ENCODE data around the gene MLANA.

Gene MLANA

GRCh38 chr9:5909976-5910375, 19.3 kb downstream of the MLANA start:
- Histone ChIP-seq H3K4me3 (ENCODE audit: low read length) (no peak overlapping the region), H3K36me3 (replicated peaks; ENCODE audit: low read depth, low read length) (no peaks in the 10 kb centered on the region), H2AFZ (ENCODE audit: low read depth, low read length) (no peak overlapping the region), H3K9me3 (ENCODE audit: insufficient read depth, low read length) (no peaks in the 10 kb centered on the region), H3K4me1 (ENCODE audit: low read length) (no peaks in the 10 kb centered on the region), H3K27me3 (ENCODE audit: low read depth, low read length) (no peaks in the 10 kb centered on the region), H3K79me2 (ENCODE audit: low read length) (no peaks in the 10 kb centered on the region), H3K4me2 (ENCODE audit: low read length) (no peak overlapping the region), H3K27ac (ENCODE audit: low read length) (no peak overlapping the region), H4K20me1 (ENCODE audit: insufficient read depth, low read length) (no peaks in the 10 kb centered on the region), H3K9ac (ENCODE audit: low read length) (no peak overlapping the region)
- TF ChIP-seq EZH2phosphoT487 (IDR thresholded peaks at IDR 0.05; ENCODE audit: low read depth) (no peak), CTCF (IDR thresholded peaks at IDR 0.05; ENCODE audit: low read depth, low read length) (no peak)

- Histone ChIP-seq H3K27ac (ENCODE audit: low read length) (no peak overlapping the region), H3K79me2 (ENCODE audit: low read length) (no peaks in the 10 kb centered on the region), H3K36me3 (replicated peaks; ENCODE audit: low read depth, low read length) (no peaks in the 10 kb centered on the region), H3K4me1 (ENCODE audit: low read length) (peaks cover 3% of the 10 kb centered on the region; the same call in 1 of the 2 replicates), H3K9me3 (ENCODE audit: insufficient read depth, low read length) (no peaks in the 10 kb centered on the region), H3K9ac (ENCODE audit: low read length) (no peak overlapping the region), H2AFZ (ENCODE audit: low read depth, low read length) (no peak overlapping the region), H3K27me3 (ENCODE audit: low read depth, low read length) (no peaks in the 10 kb centered on the region), H3K4me2 (ENCODE audit: low read length) (no peak overlapping the region), H3K4me3 (ENCODE audit: low read length) (no peak overlapping the region), H4K20me1 (ENCODE audit: insufficient read depth, low read length) (no peaks in the 10 kb centered on the region)
- TF ChIP-seq CTCF (IDR thresholded peaks at IDR 0.05; ENCODE audit: low read depth, low read length) (no peak), EZH2phosphoT487 (IDR thresholded peaks at IDR 0.05; ENCODE audit: low read depth) (no peak)
Observed at GRCh38 chr9:5910413-5911057, 19.8 kb downstream of the MLANA start.

- peaks cover 8% of the 10 kb centered on the region for H3K36me3 ChIP-seq (replicated peaks; ENCODE audit: low read depth, low read length)
- H2AFZ ChIP-seq (ENCODE audit: low read depth, low read length): no peak overlapping the region
- H3K27me3 ChIP-seq (ENCODE audit: low read depth, low read length): no peaks in the 10 kb centered on the region
- no peak overlapping the region for H3K4me2 ChIP-seq (ENCODE audit: low read length)
- H3K9ac ChIP-seq (ENCODE audit: low read length): no peak overlapping the region
- H4K20me1 ChIP-seq (ENCODE audit: insufficient read depth, low read length): no peaks in the 10 kb centered on the region
- H3K9me3 ChIP-seq (ENCODE audit: insufficient read depth, low read length): no peaks in the 10 kb centered on the region
- H3K4me3 ChIP-seq (ENCODE audit: low read length): no peak overlapping the region
- no peak overlapping the region for H3K27ac ChIP-seq (ENCODE audit: low read length)
- H3K79me2 ChIP-seq (ENCODE audit: low read length): no peaks in the 10 kb centered on the region
- H3K4me1 ChIP-seq (ENCODE audit: low read length): peaks cover 16% of the 10 kb centered on the region
- no peak for TF ChIP-seq CTCF (IDR thresholded peaks at IDR 0.05; ENCODE audit: low read depth, low read length)
- no peak for TF ChIP-seq EZH2phosphoT487 (IDR thresholded peaks at IDR 0.05; ENCODE audit: low read depth)
Observed at GRCh38 chr9:5915438-5915837, 24.7 kb downstream of the MLANA start.

GRCh38 chr9:5917273-5917672, 26.6 kb downstream of the MLANA start:
- no peak overlapping the region for H3K27ac ChIP-seq (ENCODE audit: low read length)
- H3K9ac ChIP-seq (ENCODE audit: low read length): no peak overlapping the region
- no peaks in the 10 kb centered on the region for H3K79me2 ChIP-seq (ENCODE audit: low read length)
- H3K4me3 ChIP-seq (ENCODE audit: low read length): no peak overlapping the region
- H2AFZ ChIP-seq (ENCODE audit: low read depth, low read length): no peak overlapping the region
- H3K4me1 ChIP-seq (ENCODE audit: low read length): peaks cover 34% of the 10 kb centered on the region
- no peaks in the 10 kb centered on the region for H4K20me1 ChIP-seq (ENCODE audit: insufficient read depth, low read length)
- H3K9me3 ChIP-seq (ENCODE audit: insufficient read depth, low read length): no peaks in the 10 kb centered on the region
- no peak for TF ChIP-seq EZH2phosphoT487 (IDR thresholded peaks at IDR 0.05; ENCODE audit: low read depth)
- peaks cover 24% of the 10 kb centered on the region for H3K36me3 ChIP-seq (replicated peaks; ENCODE audit: low read depth, low read length)
- no peak overlapping the region for H3K4me2 ChIP-seq (ENCODE audit: low read length)
- H3K27me3 ChIP-seq (ENCODE audit: low read depth, low read length): no peaks in the 10 kb centered on the region

All from OCI-LY3 (cell line).